ENCODE data around the gene SCAF1. TPM values are rescaled to one million over a fixed set of nuclear protein-coding genes. Genes with fewer than 3 reads are reported as not detected.
A peak's percentile ranks its signal among the peaks of the same experiment; 100 is the strongest.

The SCAF1 gene
- total RNA-seq, 1 donor from 2014 or later, result 68.6 TPM

GRCh38 chr19:49665036-49665350, 23.0 kb downstream of the SCAF1 start:
- no peak for DNase-seq (ENCODE audit: extremely low read depth, low read depth, low spot score)

- DNase-seq (ENCODE audit: extremely low read depth, low read depth, low spot score), result no peak
Observed at GRCh38 chr19:49665351-49666119, 23.5 kb downstream of the SCAF1 start, which contains the start of the genes BCL2L12 and IRF3. TSS of gene BCL2L12 (plus strand) at chr19:49665933. CDS start at chr19:49666693, 760 bp downstream. TSS of gene IRF3 (minus strand) at chr19:49665857. CDS start at chr19:49664838, 1,019 bp downstream.

- no peak for DNase-seq (ENCODE audit: extremely low read depth, low read depth, low spot score)
Observed at GRCh38 chr19:49666120-49666444, 24.1 kb downstream of the SCAF1 start.

- no peak for DNase-seq (ENCODE audit: extremely low read depth, low read depth, low spot score)
Observed at GRCh38 chr19:49667473-49667872, 25.5 kb downstream of the SCAF1 start.

GRCh38 chr19:49669516-49669915, 27.5 kb downstream of the SCAF1 start:
- DNase-seq (ENCODE audit: extremely low read depth, low read depth, low spot score), result no peak

- DNase-seq (ENCODE audit: extremely low read depth, low read depth, low spot score), result no peak
Observed at GRCh38 chr19:49672131-49672919, 30.3 kb downstream of the SCAF1 start.

GRCh38 chr19:49676136-49676783, 34.3 kb downstream of the SCAF1 start:
- peak; percentile 95 for DNase-seq (ENCODE audit: extremely low read depth, low read depth, low spot score)

GRCh38 chr19:49676784-49677230, 34.8 kb downstream of the SCAF1 start:
- DNase-seq (ENCODE audit: extremely low read depth, low read depth, low spot score), result peak; percentile 99

GRCh38 chr19:49677231-49677900, 35.4 kb downstream of the SCAF1 start, which contains the start of gene PRMT1:
TSS of gene PRMT1 (plus strand) at chr19:49677271. CDS start at chr19:49677281, 10 bp downstream.
- no peak for DNase-seq (ENCODE audit: extremely low read depth, low read depth, low spot score)

GRCh38 chr19:49677901-49678674, 36.1 kb downstream of the SCAF1 start:
- DNase-seq (ENCODE audit: extremely low read depth, low read depth, low spot score), result no peak

GRCh38 chr19:49678985-49679770, 37.2 kb downstream of the SCAF1 start:
- DNase-seq (ENCODE audit: extremely low read depth, low read depth, low spot score), result no peak

- DNase-seq (ENCODE audit: extremely low read depth, low read depth, low spot score), result no peak
Observed at GRCh38 chr19:49679771-49680413, 37.9 kb downstream of the SCAF1 start.

- no peak for DNase-seq (ENCODE audit: extremely low read depth, low read depth, low spot score)
Observed at GRCh38 chr19:49680421-49681351, 38.7 kb downstream of the SCAF1 start.

GRCh38 chr19:49681830-49682229, 39.8 kb downstream of the SCAF1 start:
- no peak for DNase-seq (ENCODE audit: extremely low read depth, low read depth, low spot score)

- DNase-seq (ENCODE audit: extremely low read depth, low read depth, low spot score), result no peak
Observed at GRCh38 chr19:49682274-49682673, 40.3 kb downstream of the SCAF1 start.

GRCh38 chr19:49683814-49684250, 41.8 kb downstream of the SCAF1 start:
- no peak for DNase-seq (ENCODE audit: extremely low read depth, low read depth, low spot score)

- no peak for DNase-seq (ENCODE audit: extremely low read depth, low read depth, low spot score)
Observed at GRCh38 chr19:49684251-49684982, 42.4 kb downstream of the SCAF1 start.
